GM19324 (cell line): ENCODE results near the gene OR1I1.
"Not testable (repeated sequence)": the region's sequence is repeated elsewhere in the genome, so short reads cannot be mapped to it uniquely, and the experiment has no call there.

Source experiments
- ATAC-seq: cut with Tn5 transposase; IDR thresholded peaks from one replicate; pipeline ENCODE4 v1.9.1; 2021; ENCODE audit warnings: mild to moderate bottlenecking, moderate library complexity; ENCODE audit not compliant: unreplicated experiment, low FRiP score

The OR1I1 gene

DNA sequence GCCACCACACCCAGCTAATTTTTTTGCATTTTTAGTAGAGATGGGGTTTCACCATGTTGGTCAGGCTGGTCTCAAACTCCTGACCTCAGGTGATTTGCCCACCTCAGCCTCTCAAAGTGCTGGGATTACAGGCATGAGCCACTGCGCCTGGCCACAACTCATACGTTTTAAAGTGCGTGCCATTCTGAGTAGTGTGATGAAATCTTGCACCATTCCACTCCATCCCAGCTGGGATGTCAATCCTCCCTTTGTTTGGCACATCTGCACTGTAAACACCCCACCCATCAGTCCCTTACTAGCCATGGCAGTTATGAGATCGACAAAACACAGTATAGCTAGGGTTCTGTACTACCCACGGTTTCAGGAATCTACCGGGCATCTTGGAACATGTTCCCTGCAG is 16.0 kb downstream of the OR1I1 start:
- ATAC-seq, result not testable (repeated sequence)

DNA sequence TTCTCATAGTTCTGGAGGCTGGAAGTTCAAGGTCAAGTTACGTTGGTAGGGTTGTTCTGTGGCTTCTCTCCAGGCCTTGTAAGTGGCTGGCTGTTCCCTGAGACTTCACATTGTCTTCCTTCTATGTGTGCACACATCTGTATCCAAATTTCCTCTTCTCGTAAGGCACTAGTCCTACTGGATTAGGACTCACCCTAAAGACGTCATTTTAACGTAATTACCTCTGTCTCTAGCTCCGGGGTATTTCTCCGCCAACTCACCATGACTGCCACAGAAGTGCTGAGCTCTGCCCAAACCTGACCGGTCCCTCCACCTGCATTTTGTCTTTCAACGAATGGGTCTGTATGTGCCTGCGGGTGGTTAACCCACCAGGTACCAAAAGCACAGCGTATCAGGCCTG is 16.4 kb downstream of the OR1I1 start:
- no peak for ATAC-seq

DNA sequence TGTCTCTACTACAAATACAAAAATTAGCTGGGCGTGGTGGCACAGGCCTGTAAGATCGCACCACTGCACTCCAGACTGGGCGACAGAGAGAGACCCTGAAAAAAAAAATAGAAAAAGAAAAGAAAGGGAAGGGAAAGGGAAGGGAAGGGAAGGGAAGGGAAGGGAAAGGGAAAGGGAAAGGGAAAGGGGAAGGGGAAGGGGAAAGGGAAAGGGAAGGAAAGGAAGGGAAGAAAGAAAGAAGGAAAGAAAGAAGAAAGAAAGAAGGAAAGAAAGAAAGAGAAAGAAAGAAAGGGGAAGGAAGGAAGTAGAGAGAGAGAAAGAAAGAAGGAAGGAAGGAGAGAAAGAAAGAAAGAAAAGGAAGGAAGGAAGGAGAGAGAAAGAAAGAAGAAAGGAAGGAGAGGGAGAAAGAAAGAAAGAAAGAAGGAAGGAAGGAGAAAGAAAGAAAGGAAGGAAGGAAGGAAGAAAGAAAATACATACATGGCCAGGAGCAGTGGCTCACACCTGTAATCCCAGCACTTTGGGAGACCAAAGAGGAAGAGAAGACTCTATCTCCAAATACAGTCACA is 17.1 kb downstream of the OR1I1 start:
- ATAC-seq, result no peak

DNA sequence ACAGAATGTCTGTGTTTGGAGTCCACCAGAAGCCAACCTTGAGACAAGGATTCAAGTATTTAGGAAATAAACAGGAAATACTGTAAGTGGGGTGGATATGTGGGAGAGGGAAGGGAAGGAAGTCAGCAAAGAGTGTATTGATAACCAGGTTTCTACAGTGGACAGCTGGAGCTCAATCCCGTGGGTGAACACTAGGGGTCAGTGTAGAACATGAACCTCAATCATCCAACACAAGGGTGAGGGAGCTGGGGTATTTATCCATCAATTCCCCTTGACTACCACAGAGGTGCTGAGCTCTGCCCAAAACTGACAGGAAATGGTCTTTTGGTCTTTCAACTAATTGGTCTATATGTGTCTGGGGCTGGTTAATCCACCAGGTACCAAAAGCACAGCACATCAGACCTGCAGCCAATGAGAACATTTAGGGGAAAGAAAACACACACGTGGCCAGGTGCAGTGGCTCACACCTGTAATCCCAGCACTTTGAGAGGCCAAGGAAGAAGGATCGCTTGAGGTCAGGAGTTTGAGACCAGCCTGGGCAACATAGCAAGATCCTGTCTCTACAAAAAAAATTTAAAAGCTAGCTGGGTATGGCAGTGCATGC is 19.6 kb downstream of the OR1I1 start:
- no peak for ATAC-seq

DNA sequence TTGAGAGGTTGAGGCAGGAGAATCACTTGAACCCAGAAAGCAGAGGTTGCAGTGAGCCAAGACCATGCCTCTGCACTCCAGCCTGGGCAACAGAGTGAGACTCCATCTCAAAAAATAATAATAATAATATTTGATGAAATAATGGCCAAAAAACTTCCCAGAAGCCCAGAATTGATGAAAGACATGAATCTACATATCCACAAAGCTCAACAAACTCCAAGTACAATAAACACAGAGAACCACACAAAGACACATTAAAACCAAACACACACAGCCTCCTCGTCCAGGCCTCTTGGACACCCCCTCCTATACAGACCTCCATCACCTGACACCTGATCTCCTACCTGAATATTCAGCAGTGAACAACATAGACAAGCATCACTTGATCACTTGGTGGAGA is 22.0 kb downstream of the OR1I1 start:
- no peak for ATAC-seq

DNA sequence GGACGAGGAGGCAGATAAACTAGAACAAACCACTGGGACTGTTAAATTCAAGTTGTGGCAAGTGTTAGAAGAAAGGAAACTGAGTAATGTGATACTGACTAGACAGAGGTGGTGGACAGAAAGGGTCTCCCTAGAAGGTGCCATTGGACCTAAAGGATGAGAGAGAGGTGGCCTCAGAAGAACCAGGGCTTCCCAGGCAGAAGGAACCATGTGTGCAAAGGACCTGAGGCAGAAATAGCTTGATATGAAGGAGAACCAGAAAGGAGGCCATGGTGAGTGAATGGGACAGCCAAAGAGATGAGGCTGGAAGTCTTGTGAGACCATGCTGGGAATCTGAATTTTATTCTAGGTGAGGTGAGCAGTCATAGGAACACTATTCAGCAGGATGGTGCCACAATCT is 22.4 kb downstream of the OR1I1 start:
- ATAC-seq, result no peak

DNA sequence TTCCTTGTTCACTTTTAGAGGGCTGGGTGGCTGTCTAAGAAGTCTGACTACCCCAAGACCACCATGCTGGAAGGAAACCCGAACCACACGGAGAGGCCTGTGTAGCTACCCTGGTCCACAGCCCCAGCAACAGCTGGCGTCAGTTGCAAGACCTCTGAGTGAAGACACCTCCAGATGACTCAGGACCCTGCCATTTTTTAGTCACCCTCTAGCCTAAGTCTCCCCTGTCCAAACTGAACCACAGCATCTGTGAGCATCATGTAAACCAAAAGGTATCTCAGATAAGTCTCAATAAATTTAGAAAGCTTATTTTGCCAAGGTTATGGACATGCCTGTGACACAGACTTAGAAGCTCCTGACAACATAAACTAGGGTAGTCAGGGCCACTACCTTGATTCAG is 23.0 kb downstream of the OR1I1 start:
- ATAC-seq, result no peak

DNA sequence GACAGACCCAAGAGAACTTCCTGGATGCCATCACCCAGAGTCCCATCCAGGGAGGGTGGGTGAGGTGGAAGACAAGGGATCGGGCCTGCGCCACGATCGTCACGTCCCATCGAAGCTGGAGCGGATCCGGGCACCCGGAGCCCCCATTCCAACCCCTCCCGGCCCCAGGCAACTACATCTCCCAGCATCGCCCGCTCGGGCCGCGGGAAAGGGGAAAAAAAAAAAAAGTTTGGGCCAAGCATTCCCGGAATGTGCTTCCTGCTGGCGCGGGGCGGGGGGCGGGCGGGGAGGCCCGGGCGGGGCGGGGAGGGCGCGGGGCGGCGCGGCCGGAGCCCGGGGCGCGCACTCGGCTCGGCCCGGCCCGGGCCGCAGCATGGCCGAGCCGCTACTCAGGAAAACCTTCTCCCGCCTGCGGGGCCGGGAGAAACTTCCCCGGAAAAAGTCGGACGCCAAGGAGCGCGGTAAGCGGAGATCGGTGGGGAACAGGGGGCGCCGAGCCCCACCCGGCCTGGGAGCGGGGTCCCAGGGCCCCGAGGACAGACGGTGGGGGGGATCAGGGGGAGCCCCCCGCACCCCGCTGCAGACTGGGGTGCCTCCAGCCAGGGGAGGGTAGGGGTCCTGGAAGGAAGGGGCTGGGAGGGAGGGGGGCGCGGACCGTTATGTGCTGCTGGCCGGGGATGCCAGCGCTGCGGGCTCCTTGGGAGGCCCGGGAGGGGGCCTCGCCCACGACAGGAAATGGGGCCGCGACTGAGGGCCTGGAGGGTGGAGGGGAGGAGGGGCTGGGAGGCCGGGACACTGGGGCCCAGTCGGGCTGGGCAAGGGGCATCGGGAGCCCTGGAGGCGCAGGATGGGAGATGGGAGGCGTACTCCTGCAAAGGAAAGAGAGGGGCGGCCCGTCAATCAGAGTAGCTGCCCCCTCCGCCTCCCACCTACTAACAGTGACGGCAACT is 25.3 kb downstream of the OR1I1 start, which contains the start of gene SYDE1:
Gene SYDE1 (plus strand): TSS at position 341 of the 950 bp plus-strand sequence. CDS start 33 bp downstream, at position 374.
- ATAC-seq, result no peak

DNA sequence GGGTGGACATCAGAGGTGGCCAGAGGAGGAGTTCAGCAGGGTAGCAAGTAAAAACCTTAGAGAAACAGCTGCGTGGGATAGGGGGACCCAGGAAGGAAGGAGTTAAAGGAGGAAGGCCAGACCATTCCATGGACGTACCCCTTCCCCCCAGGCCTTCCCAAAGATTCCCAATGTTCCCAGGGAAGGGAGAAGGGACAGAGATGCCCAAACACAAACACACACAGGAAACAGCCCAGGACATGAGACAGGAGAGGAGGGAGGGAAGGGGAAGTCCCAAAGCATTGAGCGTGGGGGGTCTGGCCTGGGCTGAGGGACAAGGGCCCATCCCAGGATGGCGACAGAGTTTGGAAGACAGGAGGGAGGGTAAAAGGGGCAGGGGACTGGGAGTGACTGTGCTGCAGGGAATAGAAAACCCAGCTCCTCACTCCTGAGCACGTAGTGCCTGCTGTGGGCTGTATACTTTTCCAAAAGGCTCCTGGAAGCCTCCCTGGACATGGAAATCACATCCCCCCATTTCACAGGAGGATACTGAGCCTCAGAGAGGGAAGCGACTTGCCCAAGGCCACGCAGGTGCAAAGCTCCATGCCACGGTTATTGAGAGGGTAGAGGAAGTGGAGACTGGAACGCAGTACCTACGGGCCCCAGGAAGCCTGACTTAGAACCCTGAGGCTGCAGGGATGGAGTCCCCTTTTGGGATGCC is 26.3 kb downstream of the OR1I1 start:
- no peak for ATAC-seq

DNA sequence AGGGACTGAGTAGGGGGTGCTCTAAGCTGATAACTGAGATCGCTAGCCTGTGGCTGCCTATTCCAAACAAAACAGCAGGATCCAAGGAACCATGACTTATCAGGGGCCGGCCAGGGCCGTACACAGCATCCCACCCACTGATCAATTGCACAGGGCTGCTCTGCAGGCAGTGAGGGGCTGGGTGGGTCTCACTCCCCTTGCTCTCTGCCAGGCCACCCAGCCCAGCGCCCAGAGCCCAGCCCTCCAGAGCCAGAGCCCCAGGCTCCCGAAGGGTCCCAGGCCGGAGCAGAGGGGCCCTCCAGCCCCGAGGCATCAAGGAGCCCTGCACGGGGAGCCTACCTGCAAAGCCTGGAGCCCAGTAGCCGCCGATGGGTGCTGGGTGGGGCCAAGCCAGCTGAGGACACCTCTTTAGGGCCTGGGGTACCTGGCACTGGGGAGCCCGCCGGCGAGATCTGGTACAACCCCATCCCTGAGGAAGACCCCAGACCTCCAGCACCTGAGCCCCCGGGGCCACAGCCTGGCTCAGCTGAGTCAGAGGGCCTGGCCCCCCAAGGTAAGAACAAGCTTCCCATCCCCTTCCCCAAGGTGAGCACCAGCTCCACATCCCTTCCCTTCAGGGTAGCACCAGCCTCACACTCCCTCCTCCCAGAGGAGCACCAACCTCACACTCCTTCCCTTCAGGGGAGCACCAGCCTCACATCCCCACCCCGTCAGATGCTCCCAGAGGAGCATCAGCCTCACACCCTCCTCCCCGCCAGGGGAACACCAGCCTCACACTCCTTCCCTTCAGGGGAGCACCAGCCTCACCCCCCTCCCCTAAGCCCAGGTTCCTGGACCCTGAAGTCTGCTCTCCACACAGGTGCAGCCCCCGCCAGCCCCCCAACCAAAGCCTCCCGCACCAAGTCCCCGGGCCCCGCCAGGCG is 27.1 kb downstream of the OR1I1 start:
- no peak for ATAC-seq

DNA sequence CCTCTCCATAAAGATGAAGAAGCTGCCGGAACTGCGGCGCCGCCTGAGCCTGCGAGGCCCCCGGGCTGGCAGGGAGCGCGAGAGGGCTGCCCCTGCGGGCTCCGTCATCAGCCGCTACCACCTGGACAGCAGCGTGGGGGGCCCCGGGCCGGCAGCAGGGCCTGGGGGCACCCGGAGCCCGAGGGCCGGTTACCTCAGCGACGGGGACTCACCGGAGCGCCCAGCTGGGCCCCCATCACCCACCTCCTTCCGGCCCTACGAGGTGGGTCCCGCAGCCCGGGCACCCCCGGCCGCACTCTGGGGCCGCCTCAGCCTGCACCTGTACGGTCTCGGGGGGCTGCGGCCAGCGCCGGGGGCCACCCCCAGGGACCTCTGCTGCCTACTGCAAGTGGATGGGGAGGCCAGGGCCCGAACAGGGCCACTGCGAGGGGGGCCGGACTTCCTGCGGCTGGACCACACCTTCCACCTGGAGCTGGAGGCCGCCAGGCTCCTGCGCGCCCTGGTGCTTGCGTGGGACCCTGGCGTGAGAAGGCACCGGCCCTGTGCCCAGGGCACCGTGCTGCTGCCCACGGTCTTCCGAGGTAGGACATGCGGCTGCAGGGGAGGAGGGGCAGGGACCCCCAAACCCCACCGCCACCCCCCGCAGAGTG is 27.9 kb downstream of the OR1I1 start:
- ATAC-seq, result no peak

DNA sequence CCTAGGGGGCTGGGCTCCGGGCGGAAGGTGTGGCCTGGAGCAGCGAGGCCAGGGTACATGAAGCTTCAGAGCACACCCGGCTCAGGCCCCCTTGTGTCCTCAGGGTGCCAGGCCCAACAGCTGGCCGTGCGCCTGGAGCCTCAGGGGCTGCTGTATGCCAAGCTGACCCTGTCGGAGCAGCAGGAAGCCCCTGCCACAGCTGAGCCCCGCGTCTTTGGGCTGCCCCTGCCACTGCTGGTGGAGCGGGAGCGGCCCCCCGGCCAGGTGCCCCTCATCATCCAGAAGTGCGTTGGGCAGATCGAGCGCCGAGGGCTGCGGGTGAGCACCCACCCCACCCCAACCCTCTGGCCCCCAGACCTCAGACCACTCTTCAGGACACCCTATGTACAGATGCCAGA is 28.4 kb downstream of the OR1I1 start:
- ATAC-seq, result no peak

DNA sequence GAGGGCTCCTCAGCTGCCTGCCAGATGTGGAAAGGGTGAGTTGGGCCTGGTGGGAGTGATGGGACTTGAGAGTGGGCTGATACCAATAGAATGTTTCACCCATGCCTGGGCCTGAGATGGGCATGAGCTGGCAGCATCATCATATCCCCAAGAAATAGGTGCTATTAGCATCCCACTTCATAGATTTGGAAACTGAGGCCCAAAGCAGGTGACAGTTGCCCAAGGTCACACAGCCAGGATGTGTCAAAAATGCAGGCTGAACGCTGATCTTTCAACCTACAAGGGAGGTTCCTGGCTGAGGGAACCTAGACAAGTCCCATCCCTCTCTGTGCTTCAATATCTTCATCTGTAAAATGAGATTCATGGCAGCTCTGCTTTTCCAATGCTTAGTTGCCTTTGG is 29.7 kb downstream of the OR1I1 start:
- no peak for ATAC-seq

DNA sequence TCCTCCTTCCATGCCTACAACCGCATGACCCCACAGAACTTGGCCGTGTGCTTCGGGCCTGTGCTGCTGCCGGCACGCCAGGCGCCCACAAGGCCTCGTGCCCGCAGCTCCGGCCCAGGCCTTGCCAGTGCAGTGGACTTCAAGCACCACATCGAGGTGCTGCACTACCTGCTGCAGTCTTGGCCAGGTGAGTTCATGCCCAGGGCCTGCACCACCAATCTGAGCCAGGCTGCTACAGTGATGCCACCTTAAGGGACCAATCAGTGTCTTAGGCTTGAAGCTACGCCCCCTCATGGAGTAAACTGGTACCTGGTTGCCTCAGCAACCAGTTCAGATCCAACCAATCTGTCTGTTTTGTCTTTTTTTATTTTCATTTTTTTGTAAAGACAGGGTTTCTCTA is 30.4 kb downstream of the OR1I1 start:
- ATAC-seq, result no peak

DNA sequence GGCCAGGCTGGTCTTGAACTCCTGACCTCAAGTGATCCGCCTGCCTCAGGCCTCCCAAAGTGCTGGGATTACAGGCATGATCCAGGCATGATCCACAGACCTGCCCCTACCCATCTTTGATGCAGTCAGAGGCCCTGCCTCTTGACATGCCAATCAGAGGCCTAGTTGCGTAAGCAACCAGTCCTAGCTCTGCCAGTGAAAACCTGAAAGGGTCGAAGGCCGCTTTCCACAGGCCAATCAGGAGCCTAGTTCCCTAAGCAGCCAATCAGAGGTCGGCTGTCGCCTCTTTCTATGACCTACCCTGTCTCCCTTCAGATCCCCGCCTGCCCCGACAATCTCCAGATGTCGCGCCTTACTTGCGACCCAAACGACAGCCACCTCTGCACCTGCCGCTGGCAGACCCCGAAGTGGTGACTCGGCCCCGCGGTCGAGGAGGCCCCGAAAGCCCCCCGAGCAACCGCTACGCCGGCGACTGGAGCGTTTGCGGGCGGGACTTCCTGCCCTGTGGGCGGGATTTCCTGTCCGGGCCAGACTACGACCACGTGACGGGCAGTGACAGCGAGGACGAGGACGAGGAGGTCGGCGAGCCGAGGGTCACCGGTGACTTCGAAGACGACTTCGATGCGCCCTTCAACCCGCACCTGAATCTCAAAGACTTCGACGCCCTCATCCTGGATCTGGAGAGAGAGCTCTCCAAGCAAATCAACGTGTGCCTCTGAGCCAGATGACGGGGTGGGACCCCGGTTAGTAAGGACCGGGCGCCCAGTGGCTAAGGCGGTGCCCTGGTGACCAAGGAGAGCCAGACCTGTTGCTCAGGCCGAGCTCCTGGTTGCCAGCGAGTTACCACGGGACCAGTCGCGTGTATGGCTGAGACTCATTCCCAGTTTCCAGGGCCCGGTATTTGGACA is 31.5 kb downstream of the OR1I1 start:
- ATAC-seq, result no peak

DNA sequence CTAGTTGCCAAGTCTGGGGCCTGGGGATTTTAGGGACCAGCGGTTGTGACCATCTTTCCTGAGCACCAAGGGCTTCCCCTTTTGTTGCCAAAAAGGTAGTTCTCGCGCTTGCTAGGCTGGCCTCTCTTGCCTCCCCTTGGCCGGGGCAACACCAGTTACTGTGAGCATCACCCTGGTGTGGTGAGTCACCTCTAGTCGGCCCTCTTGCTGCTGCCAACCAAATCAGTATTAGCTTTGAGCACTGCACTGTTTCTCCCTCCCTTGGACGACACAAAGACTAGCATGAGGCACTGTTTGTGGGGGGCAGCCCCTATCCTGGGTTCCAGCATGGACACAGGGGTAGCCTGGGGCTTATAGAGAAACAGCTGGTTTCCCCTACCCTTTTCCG is 32.1 kb downstream of the OR1I1 start:
- ATAC-seq, result no peak

DNA sequence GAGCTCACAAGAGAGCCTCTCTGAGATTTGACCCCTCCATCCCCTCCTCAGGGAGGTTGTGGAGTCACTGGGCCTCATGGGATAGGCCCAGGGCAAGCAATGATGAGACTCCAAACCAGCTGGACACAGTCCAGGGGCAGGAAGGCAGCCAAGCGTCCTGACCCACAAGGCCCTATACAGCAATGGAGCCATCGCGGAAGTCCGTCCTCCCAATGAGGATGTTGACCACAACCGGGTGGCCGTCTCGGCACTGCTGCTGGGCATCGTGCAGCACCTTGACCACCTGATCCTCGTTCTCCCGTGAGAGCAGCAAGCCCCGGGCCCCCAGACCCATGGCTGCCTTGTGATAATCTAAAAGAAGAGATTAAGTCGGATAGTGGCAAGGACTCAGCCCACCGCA is 33.1 kb downstream of the OR1I1 start:
- no peak for ATAC-seq
